GM12892 (cell line): Measurements from ENCODE around the gene BTBD17.

Experiments
- POLR2A ChIP-seq: IDR thresholded peaks from 2 replicates; pipeline ENCODE4 v1.6.1; 2011; ENCODE audit warnings: low read depth, low read length, control low read depth
- POLR2AphosphoS5 ChIP-seq: IDR thresholded peaks from 2 replicates; pipeline ENCODE4 v1.6.1; 2011; ENCODE audit warnings: low read depth, low read length, control low read depth
- TAF1 ChIP-seq: IDR thresholded peaks from 2 replicates; pipeline ENCODE4 v1.6.1; 2011; ENCODE audit warnings: low read depth, mild to moderate bottlenecking, control low read depth, low read length, borderline replicate concordance

GRCh38 chr17:74345433-74346241 is 16.0 kb downstream of the BTBD17 start:
- TF ChIP-seq POLR2A (no peak), TAF1 (no peak), POLR2AphosphoS5 (no peak)
